ENCODE results near the gene NIN.

The NIN gene

DNA sequence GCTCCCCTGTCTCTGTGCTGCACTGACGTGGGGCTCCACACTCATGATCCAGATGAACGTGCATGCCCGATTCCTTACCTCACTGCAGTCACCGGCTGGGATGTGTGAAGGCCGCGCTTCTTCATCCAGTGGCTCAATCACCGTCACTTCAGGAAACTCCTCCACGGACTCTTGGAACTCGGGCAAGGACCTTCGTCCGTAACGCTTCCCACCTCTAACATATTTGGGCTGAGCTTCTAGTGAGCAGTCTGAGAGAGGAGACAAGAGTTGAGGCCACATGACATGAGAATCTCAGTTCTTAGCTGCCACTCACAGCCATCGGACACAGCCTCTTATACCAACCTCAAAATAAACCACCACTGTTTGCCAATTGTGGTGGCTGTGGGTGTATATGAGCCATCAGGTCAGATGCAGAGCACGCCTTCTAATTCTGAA lies 38.3 kb downstream of the NIN start:
- no peak for DNase-seq (ENCODE audit: low read depth in 2 of 2)

GRCh38 chr14:50792051-50792477 lies 38.9 kb downstream of the NIN start:
- no peak for DNase-seq (ENCODE audit: low read depth in 2 of 2)

DNA sequence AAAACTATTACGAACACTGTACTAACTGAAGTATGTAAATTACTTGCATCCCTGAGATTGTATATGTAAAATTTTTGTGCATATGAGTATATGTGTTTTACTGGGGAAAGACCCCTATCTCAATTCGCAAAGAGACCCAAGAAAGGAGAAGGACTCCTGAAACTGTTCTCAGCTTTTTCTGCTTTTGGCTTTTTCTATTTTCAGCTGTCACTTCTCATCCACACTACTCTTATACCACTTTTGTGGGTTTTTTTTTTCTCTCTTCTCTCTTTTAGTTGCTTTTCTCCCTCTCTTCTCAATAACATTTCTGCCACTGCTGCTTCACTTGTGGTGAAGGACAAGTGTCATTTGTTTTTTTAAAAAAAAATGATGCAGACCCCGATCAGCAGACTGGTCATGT lies 39.8 kb downstream of the NIN start:
- DNase-seq (ENCODE audit: low read depth in 2 of 2) = no peak

DNA sequence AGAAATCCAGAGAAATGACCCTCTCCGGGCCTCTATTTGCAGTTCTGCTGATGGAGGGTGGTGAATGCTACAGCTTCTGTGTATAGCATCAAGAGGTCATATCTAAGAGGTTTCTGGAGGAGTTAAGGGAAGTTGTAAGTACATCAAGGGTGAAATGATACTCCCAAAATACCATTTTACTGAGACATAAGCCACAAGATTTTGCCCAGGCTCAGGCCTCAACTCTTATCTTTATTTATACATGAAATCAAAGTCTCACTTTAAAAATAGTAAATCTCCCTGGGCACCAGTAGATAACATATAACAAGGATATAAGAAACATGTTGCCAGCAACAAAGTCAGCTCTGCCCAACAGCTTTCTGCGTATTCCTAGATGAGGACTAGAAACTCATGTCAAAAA lies 40.4 kb downstream of the NIN start:
- DNase-seq (ENCODE audit: low read depth in 2 of 2) = no peak

- no peak for DNase-seq (ENCODE audit: low read depth in 2 of 2)
These were observed 44.1 kb downstream of the NIN start for GRCh38 chr14:50786751-50787464.

DNA sequence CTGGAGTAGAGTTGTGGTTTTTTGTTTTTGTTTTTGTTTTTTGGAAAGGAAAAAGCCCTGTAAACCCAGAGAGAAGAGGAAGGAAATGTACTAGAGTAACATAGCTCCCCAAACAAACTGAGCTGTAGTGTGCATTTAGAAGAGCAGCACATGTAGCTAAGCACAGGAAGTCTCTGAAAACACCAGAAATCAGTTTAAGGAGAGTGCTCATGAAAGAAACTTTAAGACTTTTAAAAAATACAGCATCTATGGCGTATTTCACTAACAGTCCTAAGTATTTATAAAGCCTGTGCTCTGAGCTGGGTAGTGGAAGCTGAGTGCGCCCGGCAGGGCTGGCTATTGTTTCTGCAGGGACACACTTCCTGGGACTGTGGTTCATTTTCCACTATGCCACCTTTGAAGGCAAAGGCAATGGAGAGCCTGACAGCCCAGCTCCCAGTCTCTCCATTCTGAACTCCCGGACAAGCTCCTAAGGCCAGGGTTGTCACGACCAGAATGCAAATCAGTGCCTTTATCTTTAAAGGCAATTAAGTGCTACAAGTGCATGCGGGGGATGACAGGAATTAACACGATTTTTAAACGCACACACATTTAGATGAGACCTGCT lies 45.4 kb downstream of the NIN start:
- no peak for DNase-seq (ENCODE audit: low read depth in 2 of 2)

DNA sequence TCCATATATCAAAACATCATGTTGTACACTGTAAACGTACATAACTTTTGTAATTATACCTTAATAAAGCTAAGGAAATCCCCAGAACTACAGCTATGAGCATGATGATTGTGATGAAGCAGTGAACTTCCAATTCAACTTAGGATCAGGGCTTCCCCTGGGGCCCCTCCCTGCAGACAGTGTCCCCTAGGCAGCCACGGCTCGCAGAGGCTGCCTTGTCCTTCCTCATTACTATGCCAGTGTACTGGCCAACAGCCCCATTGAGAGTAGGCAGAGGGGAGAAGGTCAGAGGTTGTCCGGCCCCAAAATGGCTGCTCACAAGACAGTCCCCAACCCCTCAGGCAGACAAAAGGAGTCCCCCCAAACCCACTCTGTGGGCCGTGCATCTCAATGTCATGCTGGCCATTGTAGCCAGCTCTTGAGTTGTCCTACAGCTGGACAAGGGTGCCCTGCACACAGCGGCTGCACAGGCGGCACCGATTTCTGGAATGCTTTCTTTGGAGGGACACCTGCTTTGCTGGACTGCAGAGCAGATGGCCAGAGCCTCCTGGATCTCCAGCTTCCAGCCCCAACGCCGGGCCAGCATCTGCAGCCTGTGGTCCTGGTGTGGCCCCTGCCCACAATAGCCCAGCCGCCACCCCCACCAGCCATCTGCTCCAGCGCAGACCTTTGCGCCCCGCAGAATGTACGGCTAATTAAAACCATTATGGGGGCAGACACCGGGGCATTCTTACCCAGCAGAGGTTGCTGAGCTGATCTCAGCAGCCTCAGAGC lies 46.1 kb downstream of the NIN start:
- DNase-seq (ENCODE audit: low read depth in 2 of 2) = no peak

DNA sequence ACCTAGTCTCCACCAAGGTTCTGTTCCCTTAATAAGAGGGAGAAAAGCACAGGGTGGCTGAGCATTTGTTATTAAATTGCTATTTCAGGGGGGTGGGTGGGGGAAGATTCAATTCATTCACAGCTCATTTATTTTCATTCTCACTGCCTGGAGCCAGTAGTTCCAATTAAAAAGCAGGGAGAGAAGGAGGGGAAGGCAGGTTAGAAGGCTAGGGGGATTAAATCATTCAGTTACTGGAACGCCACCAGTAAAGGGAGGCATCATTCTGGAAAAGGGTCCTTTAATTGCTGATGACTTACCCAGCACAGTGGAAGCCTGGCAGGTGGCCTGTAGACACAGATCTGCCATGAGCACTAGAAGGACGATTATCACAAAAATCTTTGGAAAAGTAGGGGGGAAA lies 47.4 kb downstream of the NIN start:
- DNase-seq (ENCODE audit: low read depth in 2 of 2) = no peak

- DNase-seq (ENCODE audit: low read depth in 2 of 2) = no peak
These were observed 50.6 kb downstream of the NIN start for GRCh38 chr14:50780393-50780792.

DNA sequence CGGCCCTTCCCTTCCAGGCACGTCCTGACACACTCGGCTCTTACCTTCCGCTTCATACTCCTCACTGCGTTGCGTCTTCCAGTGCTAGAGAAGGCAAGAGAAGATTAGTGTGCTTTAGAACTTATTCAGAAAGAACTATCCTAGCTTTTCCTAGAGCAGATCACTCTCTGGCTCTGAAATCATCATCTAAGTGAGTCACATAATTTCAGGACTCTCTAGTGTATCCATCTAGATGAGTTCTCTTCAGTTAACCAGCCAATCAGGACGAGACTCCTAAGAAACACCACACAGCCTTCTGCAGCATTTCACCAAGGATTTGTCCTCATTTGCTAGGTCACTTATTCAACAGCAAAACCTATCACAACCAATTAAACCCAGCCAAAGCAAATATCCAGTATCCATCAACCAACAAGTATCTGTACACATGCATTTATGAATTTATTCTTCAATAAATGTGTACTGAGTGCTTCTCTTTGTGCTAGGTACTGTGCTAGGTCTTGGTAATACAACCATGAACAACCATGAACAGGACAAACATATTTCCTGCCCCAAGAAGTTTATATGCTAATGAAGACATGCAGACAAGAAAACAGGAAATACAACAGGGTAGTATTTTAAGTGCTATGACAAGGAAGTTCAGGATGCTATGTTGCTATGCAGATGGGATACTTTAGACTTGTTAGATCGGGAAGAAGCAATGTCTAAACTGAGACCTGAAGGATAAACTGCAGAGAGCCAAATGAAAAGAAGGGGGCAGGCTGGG lies 52.1 kb downstream of the NIN start:
- no peak for DNase-seq (ENCODE audit: low read depth in 2 of 2)

- no peak for DNase-seq (ENCODE audit: low read depth in 2 of 2)
These were observed 54.4 kb downstream of the NIN start for GRCh38 chr14:50776522-50776921.

DNA sequence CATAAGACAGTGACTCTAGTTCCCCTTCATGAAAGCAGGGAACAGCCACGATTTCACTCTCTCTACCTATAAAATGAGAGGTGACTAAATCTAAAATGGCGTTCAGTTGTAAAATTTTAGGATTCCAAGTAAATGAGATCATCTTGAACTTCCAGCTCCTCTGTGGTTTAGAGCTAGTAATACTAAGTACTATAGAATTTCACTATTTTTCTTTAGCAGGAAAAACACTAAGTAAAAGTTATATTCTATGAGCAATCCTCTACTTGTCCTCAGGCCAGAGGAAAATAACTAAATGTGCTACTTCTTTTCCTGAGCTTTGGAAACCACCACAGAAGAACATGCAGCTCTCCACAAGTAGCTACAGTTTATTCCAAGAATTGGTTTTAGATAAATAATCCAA lies 55.6 kb downstream of the NIN start:
- no peak for DNase-seq (ENCODE audit: low read depth in 2 of 2)

DNA sequence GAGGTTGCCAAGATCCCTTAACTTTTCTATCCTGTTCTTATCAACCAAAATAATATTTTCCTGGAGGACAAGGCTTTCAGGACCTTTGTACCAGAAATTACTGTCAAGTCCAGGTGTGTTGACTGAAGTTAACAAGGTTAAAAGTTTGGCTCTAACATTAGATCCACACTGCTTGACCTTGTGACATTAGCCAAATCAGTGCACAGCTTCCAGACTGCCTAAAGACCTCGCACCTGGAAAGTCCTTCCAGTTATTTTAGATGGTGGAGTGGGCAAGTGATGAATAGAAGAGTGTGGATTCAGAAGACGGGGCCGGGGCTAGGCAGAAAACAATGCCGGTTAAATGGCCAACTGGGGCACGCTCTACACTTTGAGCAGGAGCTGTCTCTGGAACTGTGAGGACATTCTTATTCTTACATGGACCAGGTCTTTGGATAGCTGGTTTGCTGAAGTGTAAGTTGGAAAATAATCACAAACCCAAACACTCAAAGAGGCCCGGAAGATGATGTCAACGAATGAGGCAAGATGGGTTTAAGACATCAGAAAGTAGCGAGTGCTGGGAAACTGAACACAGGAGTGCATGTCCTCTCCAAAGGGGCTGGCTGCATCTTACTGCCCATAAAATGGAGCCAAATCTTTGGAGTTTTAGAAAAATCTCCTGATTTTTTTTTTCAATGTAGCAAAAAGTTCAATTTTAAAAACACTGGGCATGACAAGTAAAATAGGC lies 56.3 kb downstream of the NIN start:
- no peak for DNase-seq (ENCODE audit: low read depth in 2 of 2)

GRCh38 chr14:50773632-50774541 lies 57.1 kb downstream of the NIN start:
- no peak for DNase-seq (ENCODE audit: low read depth in 2 of 2)

DNA sequence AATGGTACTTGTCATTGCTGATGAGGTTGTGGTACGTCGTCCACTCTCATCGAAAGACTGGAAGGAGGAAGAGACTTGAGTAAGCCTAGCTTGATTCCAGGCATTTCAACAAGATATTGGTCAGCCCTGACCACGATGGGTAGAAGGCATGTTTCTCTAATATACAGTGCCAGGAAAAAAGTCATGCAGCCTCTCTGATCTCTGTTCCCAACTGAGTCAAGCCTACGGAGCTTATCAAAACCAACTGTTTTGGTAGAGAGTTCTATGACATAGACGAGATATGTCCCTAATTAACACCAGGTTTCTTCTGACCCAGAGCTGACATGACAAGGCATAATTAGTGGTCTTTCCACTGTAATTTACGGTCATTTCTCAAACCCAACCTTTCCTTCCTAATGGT lies 58.5 kb downstream of the NIN start:
- no peak for DNase-seq (ENCODE audit: low read depth in 2 of 2)

DNA sequence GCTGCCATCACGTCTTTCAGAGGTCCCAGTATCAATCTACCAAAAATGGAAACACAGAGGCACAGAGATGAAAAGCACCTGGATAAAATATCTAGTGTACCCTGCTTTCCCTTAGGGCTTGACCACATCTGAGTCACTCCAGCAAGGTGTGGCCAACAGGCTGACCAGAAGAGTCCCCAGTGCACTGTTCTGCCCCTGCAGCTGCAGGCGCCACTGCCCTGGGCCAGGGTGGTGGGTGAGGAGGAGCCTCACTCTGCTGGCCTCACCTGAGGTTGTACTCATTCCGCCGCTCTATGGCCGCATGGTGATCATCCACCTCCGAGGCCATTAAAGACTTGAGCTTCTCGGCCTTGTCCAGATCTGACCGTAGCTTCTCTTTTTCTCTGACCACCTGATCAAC lies 60.4 kb downstream of the NIN start:
- DNase-seq (ENCODE audit: low read depth in 2 of 2) = no peak

- no peak for DNase-seq (ENCODE audit: low read depth in 2 of 2)
These were observed 61.0 kb downstream of the NIN start for GRCh38 chr14:50769863-50770500.

GRCh38 chr14:50768680-50769079 lies 62.3 kb downstream of the NIN start:
- no peak for DNase-seq (ENCODE audit: low read depth in 2 of 2)

DNA sequence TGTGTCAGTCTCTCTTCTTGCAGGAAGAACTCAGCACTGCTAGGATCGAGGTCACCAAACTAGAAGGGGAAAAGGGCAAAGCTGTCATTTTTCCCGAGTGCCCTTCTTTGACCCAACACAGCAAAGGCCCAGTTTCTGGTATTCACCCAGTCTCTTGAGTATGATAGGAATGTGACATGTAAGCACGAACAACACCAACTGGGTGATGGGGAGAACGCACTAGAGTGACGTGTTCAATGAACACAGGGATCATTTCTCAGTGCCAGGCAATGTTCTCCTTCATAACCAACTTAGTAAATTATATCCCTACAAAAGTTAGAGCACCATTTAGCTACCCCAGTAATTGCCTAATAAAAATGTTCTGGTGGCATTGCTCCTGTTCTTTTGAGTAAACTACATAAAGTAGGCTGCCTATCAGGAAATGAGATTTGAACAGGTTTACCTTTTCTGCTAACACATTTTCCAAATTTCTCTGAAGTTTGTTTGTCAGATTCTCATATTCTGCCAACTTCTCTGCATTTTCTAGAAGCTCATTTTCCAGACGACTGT lies 64.5 kb downstream of the NIN start:
- no peak for DNase-seq (ENCODE audit: low read depth in 2 of 2)
